Activated CD4-positive, alpha-beta T cell treated with anti-CD3 and anti-CD28 coated beads, Interleukin-2, amount 10 ng/mL, durations not matched to agents 7 days and 5 days (primary cell): Measurements from ENCODE around the gene CACYBP. TPM values are rescaled to one million over a fixed set of nuclear protein-coding genes. Genes with fewer than 3 reads are reported as not detected.

Source experiments
- CTCF ChIA-PET: fragments of 350-600 bp; sonication (Branson Sonifier 250); formaldehyde crosslinking; loops from one replicate; lab custom pipeline; 2021; ENCODE audit warnings: antibody characterized with exemption; lab: Charles Lee
- POLR2A ChIA-PET: fragments of 350-600 bp; sonication (Branson Sonifier 250); formaldehyde crosslinking; loops from one replicate; lab custom pipeline; 2021; ENCODE audit warnings: antibody characterized with exemption; lab: Charles Lee
- DNase-seq: peaks from one replicate; pipeline ENCODE4 v3.0.0-alpha.2; 2020
- H3K27ac Mint-ChIP-seq: one replicate; pipeline ENCODE4 v1.8.0; 2021; ENCODE audit warnings: mild to moderate bottlenecking, moderate library complexity, mixed read lengths
- H3K27me3 Mint-ChIP-seq: one replicate; pipeline ENCODE4 v1.8.0; 2021; ENCODE audit warnings: mixed read lengths
- H3K36me3 Mint-ChIP-seq: one replicate; pipeline ENCODE4 v1.8.0; 2021; ENCODE audit warnings: low read depth, mixed read lengths
- H3K4me1 Mint-ChIP-seq: one replicate; pipeline ENCODE4 v1.8.0; 2021; ENCODE audit warnings: mixed read lengths
- H3K4me3 Mint-ChIP-seq: one replicate; pipeline ENCODE4 v1.8.0; 2021; ENCODE audit warnings: mild to moderate bottlenecking, moderate library complexity, mixed read lengths
- H3K9me3 Mint-ChIP-seq: one replicate; pipeline ENCODE4 v1.8.0; 2021; ENCODE audit warnings: mixed read lengths
- total RNA-seq, 2 experiments: library from RNA; stranded (reverse); gene quantifications; one replicate each; pipeline ENCODE4 v1.2.3, GENCODE V29; 2021

CACYBP gene
- total RNA-seq, 2 experiments from 2014 or later: 198 to 207 TPM

DNA sequence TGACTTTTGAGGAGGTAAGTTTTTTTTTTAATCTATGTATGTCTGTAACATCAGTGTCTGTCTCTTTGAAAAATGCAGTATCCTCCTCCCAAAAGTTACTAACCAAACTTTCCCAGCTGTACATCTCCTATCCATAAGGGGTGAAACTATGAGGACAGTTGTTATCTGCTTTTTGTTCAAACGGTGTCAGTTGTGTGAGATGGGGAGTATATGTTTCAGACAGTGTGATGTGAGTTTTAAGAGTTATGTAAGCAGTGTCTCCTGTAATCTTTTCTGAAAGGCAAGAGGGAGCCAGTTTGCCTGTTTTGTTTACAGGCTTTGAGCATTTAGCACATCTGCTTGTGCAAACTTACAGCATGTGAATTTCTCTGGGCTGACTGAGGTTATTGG is 34.8 kb upstream of the CACYBP start:
- CTCF ChIA-PET: interaction anchor here (0.6 to 2.0 kb wide), 2 partner anchors 11 to 278 kb away, joined by 3 to 9 read pairs; no protein-coding TSS in a partner anchor
- peak; percentile 33 for DNase-seq

DNA sequence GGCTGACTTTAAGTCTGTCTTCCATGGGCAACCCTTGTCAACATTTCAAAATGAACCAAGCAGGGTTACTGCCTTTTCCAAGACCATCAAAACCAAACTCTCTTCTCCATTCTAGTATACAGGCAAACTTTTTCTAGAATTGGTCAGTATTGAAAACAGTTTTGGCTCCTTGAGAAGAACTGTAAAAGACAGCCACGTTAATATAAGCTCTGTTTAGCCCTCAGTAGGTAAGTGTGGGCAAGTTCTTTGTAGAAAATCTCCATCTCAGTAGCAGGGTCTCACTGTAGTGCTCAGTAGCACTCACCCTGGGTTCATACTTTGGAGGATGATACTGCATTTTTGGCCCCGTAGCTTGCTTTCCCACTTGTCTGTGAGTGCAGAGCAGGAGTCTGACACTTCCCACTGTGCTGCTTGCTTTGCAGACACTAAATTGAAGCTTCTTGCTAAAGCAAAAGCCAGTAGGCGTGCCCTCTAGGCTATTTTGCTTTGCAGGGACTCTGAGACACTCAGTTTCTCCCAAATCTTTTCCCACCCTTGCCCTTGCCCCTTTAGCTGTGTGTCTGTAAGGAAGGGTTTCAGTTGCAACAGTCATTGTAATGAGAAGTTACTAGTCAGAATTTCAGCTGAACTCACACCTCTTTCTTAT is 34.3 kb upstream of the CACYBP start:
- ChIA-PET POLR2A (interaction anchor here (3.1 kb wide), 1 partner anchor 34 kb away, joined by 10 read pairs; the partner anchor contains the start of gene CACYBP), CTCF (interaction anchor here (0.6 to 2.0 kb wide), 4 partner anchors 11 to 1872 kb away, joined by 3 to 9 read pairs (median 4); no protein-coding TSS in a partner anchor)
- H3K27ac Mint-ChIP-seq: peak overlapping the region; percentile 97
- H3K36me3 Mint-ChIP-seq: peaks cover 15% of the 10 kb centered on the region
- H3K9me3 Mint-ChIP-seq: no peaks in the 10 kb centered on the region
- DNase-seq: peak; percentile 22
- H3K4me1 Mint-ChIP-seq: peaks cover 70% of the 10 kb centered on the region
- peak overlapping the region; percentile 79 for H3K4me3 Mint-ChIP-seq
- no peaks in the 10 kb centered on the region for H3K27me3 Mint-ChIP-seq

More for the DNA sequence above, 34.8 kb upstream of the CACYBP start:
- POLR2A ChIA-PET: no interaction called here
- H3K4me3 Mint-ChIP-seq: peak overlapping the region; percentile 79
- peak overlapping the region; percentile 97 for H3K27ac Mint-ChIP-seq
- peaks cover 65% of the 10 kb centered on the region for H3K4me1 Mint-ChIP-seq
- H3K9me3 Mint-ChIP-seq: no peaks in the 10 kb centered on the region
- H3K36me3 Mint-ChIP-seq: peaks cover 10% of the 10 kb centered on the region
- no peaks in the 10 kb centered on the region for H3K27me3 Mint-ChIP-seq

DNA sequence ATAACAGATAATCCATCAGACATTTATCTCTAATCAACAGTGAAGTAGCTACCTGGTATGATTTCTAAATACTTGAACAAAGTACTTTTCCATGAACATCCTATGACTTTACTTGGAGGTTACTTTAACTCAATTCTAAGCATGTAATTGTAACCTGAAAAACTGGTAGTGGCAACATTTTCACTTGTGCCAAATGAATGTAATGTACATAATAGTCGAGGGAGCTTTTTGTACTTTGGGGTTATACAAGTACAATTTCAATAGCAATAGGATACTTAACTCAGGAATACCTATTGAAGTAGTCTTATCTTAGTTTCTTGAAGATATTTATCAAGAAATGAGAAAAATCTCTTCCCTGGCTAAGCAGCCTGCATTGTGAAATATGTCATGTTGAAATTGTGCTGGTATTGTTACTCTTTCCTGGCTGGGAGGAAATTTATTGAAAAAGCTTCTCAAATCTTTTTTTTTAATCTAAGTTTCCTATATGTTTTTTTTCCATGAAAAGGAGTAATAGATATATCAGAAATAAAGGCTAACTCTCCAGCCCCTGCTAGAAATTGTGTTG is 33.7 kb upstream of the CACYBP start:
- H3K4me1 Mint-ChIP-seq: peaks cover 71% of the 10 kb centered on the region
- peaks cover 14% of the 10 kb centered on the region for H3K36me3 Mint-ChIP-seq
- CTCF ChIA-PET: interaction anchor here (0.6 to 2.0 kb wide), 3 partner anchors 10 to 1871 kb away, joined by 3 to 9 read pairs (median 4); no protein-coding TSS in a partner anchor
- H3K4me3 Mint-ChIP-seq: peak overlapping the region; percentile 79
- H3K9me3 Mint-ChIP-seq: no peaks in the 10 kb centered on the region
- H3K27ac Mint-ChIP-seq: peak overlapping the region; percentile 97
- H3K27me3 Mint-ChIP-seq: no peaks in the 10 kb centered on the region
- POLR2A ChIA-PET: interaction anchor here (3.1 kb wide), 1 partner anchor 33 kb away, joined by 10 read pairs; the partner anchor contains the start of gene CACYBP
- no peak for DNase-seq

DNA sequence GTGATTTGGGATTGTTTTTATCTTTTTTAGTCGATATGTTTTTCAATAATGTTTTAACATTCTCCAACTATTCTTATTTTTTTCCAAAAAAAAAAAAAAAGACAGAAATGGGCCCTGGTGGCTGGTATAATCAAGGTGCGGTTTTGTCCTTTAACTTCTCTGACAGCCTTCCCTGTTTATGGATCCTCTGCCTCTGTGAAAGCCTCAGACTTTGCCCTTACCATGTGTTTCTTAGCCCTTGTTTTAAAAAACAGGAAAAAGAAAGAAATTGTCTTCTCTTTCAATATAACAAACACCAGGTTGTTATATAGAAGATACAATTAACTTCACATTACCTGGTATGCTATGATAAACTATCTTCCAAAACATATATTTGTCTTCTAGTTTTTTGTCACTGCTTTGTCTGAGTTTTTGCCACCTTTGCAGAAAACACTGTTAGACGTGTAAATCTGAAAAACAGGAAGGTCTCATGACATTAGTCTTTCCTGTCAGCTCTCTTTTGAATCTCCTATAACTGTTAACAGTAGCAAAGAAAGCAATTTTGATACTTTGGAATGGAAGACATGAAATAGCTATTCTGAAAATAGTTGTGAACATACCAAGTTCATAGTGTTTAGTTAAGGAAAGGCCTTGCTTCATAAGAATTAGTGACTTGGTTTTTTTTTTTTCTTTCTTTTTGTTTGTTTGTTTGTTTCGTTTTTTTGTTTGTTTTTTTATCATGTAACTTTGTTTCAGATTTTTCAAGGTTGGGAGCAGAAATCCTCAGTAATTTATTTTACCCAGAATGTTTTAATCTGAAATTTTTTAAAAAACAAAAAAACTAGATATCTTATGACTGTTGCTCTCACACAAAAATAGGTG is 31.7 kb upstream of the CACYBP start:
- Mint-ChIP-seq H3K27ac (peak overlapping the region; percentile 96), H3K36me3 (peaks cover 28% of the 10 kb centered on the region), H3K4me1 (peaks cover 85% of the 10 kb centered on the region), H3K9me3 (no peaks in the 10 kb centered on the region), H3K27me3 (no peaks in the 10 kb centered on the region), H3K4me3 (peak overlapping the region; percentile 63)
- no peak for DNase-seq
- CTCF ChIA-PET: interaction anchor here (0.6 to 1.9 kb wide), 4 partner anchors 14 to 823 kb away, joined by 3 to 5 read pairs (median 3); partner anchors contain the start of gene CACYBP
- POLR2A ChIA-PET: interaction anchor here (1.0 to 3.1 kb wide), 2 partner anchors 31 to 168 kb away, joined by 4 to 10 read pairs; partner anchors contain the start of gene CACYBP

DNA sequence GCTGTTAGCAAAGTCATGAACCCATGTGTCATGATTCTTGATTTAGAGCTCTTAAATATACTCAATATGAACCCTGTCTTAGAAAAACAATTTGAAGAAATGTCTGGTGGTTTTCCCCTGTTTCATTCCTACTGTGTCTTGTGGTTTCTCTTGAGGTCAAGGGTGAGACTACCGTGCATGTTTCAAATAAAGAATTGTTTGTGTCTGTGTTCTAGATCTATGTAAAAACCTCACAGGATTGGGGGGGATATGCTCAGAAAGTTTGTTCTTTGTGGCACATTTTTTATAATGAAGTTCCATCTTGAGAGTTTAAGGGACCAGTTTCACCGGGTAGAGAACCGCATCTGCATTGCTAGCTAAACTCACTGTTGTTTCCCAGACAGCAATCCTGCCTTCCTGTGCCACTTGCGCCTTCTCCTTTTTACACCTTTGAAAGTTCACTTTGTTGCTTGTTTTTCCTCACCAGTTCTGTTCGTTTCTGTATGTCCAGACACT is 30.9 kb upstream of the CACYBP start:
- Mint-ChIP-seq H3K27ac (peak overlapping the region; percentile 96), H3K27me3 (no peaks in the 10 kb centered on the region), H3K4me3 (peak overlapping the region; percentile 63), H3K36me3 (peaks cover 27% of the 10 kb centered on the region), H3K4me1 (peaks cover 79% of the 10 kb centered on the region), H3K9me3 (no peaks in the 10 kb centered on the region)
- peak; percentile 66 for DNase-seq
- POLR2A ChIA-PET: interaction anchor here (1.0 to 3.1 kb wide), 2 partner anchors 30 to 169 kb away, joined by 4 to 10 read pairs; partner anchors contain the start of gene CACYBP
- CTCF ChIA-PET: interaction anchor here (0.6 to 1.9 kb wide), 3 partner anchors 14 to 824 kb away, joined by 3 to 5 read pairs (median 3); partner anchors contain the start of gene CACYBP

DNA sequence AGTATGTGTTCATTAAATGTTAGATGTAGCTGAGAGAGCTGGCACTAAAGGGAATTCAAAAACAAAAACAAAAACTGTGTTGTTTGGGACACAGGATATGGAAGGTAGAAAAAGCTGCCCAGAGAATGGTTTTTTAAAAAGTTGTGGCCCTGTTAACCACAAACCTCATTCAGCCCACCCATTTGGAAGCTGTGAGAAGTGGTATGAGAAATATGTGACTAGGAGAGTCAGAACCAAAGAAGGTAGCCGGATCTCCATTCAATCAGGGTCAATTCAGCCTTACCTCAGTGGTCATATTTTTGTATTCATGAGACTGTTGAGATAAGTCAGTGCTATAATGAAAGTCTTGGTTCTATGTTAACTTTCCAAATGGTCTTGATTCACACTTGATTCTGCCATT is 29.8 kb upstream of the CACYBP start:
- Mint-ChIP-seq H3K36me3 (peaks cover 36% of the 10 kb centered on the region), H3K4me3 (peak overlapping the region; percentile 63), H3K4me1 (peaks cover 74% of the 10 kb centered on the region), H3K27me3 (no peaks in the 10 kb centered on the region), H3K9me3 (no peaks in the 10 kb centered on the region), H3K27ac (peak overlapping the region; percentile 96)
- POLR2A ChIA-PET: interaction anchor here (0.6 kb wide), 1 partner anchor 31 kb away, joined by 3 read pairs; no protein-coding TSS in a partner anchor
- DNase-seq: no peak
- CTCF ChIA-PET: interaction anchor here (1.0 kb wide), 1 partner anchor 29 kb away, joined by 3 read pairs; no protein-coding TSS in a partner anchor

DNA sequence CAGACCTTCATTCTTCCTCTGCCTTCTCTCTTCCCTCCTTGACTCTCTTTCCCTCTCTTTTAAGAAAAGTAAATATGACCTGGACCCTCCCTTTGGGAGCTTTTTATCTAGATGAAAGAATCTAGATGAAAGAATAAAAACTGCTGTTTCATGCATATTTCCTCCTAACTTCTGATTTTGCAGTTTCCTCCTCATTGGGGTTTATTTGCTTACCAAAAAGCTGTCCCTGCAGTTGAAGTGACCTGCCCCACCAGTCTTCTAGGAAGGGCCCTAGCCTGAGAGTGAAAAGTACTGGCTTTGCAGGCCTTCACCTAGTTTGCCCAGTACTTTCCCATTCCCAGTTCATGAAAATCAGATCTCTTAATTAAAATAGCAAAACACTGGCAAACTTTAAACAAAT is 28.3 kb upstream of the CACYBP start:
- POLR2A ChIA-PET: no interaction called here
- DNase-seq: no peak
- H3K4me1 Mint-ChIP-seq: peaks cover 70% of the 10 kb centered on the region
- CTCF ChIA-PET: interaction anchor here (0.6 to 1.1 kb wide), 2 partner anchors 11 to 42 kb away, joined by 3 read pairs; no protein-coding TSS in a partner anchor
- no peaks in the 10 kb centered on the region for H3K27me3 Mint-ChIP-seq
- peak overlapping the region; percentile 42 for H3K4me3 Mint-ChIP-seq
- H3K9me3 Mint-ChIP-seq: no peaks in the 10 kb centered on the region
- H3K36me3 Mint-ChIP-seq: peaks cover 51% of the 10 kb centered on the region
- H3K27ac Mint-ChIP-seq: peak overlapping the region; percentile 79

DNA sequence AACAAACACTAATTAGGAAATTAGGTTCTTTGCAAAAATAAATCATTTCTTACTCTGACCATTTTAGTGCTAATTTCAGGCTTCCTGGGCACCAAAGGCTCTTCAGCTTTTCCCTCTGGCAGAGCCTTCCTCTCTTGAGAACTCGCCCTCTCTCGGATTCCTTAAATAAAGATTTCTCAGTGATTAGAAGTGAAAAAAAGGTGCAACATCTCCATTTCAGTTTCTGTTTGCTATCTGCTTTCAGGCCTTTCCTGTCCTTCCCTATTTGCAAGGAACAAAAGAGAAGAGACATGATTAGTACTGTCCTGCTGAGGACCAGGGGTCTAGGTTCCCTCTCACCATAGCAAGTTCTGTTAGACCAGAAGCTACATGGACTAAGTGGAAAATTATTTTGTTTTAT is 27.8 kb upstream of the CACYBP start:
- H3K27ac Mint-ChIP-seq: peak overlapping the region; percentile 50

DNA sequence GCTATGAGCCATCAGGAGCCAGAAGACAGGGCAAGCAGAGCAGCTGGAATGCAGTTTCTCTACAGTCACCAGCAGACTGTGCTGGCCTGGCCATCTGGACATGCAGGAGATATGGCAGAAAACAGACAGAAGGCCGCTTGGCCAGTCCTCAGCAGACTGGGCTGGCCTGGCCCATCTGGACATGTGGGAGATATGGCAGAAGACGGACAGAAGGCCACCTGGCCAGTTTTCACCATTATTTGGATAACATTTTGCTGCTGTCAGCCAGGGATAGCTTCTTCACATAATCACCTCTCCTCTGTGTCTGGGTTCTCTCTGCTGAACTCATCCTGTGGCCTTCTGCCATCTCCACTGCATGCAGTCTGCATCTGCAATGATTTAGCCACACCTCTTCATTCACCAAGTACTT is 25.0 kb upstream of the CACYBP start:
- Mint-ChIP-seq H3K27ac (no peak overlapping the region), H3K9me3 (no peaks in the 10 kb centered on the region), H3K27me3 (no peaks in the 10 kb centered on the region), H3K36me3 (peaks cover 68% of the 10 kb centered on the region), H3K4me3 (no peak overlapping the region), H3K4me1 (peaks cover 53% of the 10 kb centered on the region)
- ChIA-PET CTCF (interaction anchor here (0.5 to 2.8 kb wide), 8 partner anchors 8 to 216 kb away, joined by 3 to 9 read pairs (median 4); partner anchors contain the start of gene CACYBP), POLR2A (no interaction called here)
- no peak for DNase-seq

More for the DNA sequence above, 27.8 kb upstream of the CACYBP start:
- peaks cover 55% of the 10 kb centered on the region for H3K36me3 Mint-ChIP-seq
- CTCF ChIA-PET: interaction anchor here (0.6 to 1.1 kb wide), 2 partner anchors 11 to 42 kb away, joined by 3 read pairs; no protein-coding TSS in a partner anchor
- no peaks in the 10 kb centered on the region for H3K9me3 Mint-ChIP-seq
- no peak for DNase-seq
- no peaks in the 10 kb centered on the region for H3K27me3 Mint-ChIP-seq
- H3K4me3 Mint-ChIP-seq: peak overlapping the region; percentile 11
- POLR2A ChIA-PET: no interaction called here
- peaks cover 72% of the 10 kb centered on the region for H3K4me1 Mint-ChIP-seq

DNA sequence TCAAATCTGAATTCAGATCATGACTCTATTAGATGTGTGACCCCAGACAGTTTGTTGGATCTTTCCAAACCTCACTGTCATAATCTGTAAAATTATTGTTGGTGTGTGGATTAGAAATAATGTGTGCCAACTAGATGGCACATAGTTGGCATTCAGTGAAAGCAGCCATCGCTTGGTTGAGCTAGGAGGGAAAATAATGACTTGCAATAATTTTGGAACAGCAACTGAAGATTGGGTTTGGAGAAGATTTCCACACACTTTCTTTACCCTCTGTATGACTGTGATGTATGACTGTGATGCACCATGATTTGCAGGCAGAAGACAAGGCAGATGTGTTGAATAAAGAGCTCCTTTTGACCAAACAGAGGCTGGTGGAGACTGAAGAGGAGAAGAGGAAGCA is 24.0 kb upstream of the CACYBP start:
- H3K27ac Mint-ChIP-seq: no peak overlapping the region
- POLR2A ChIA-PET: no interaction called here
- CTCF ChIA-PET: interaction anchor here (1.1 to 2.8 kb wide), 7 partner anchors 10 to 714 kb away, joined by 3 to 9 read pairs (median 5); partner anchors contain the start of gene CACYBP
- H3K9me3 Mint-ChIP-seq: no peaks in the 10 kb centered on the region
- DNase-seq: no peak
- H3K4me3 Mint-ChIP-seq: no peak overlapping the region
- peaks cover 51% of the 10 kb centered on the region for H3K4me1 Mint-ChIP-seq
- H3K36me3 Mint-ChIP-seq: peaks cover 67% of the 10 kb centered on the region
- no peaks in the 10 kb centered on the region for H3K27me3 Mint-ChIP-seq

DNA sequence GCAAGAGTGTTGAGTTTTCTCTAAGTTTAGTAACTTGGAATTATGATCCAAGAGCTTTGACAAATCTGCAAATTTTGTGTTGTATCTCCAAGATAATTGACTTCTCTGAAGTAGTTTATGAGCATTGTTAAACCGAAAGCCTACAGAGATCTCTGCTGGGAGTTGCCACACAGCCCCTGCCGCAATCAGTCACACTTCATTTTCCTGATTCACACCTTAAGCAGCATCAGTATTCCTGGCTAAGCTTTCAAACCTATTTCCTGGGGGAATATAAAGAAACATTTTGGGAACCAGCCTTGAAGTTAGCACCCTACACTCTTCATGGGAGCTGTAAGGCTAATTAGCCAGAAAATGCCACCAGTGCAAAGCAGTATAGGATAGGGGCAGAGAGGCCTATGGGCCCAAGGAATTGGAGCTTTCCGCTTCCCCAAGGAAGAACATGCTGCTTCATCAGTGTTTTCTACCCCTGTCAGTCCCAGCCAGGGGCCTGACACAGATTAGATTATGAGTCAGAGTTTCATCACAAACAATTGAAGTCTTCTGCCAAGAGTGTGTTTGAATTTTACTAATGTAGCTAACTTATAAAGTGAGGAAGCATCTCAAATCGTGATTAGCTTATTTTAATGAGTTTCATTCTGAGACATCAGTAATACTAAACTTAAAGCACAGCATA is 23.2 kb upstream of the CACYBP start:
- Mint-ChIP-seq H3K27ac (no peak overlapping the region), H3K27me3 (no peaks in the 10 kb centered on the region), H3K36me3 (peaks cover 69% of the 10 kb centered on the region)

More for the DNA sequence above, 23.2 kb upstream of the CACYBP start:
- ChIA-PET CTCF (interaction anchor here (1.3 to 2.8 kb wide), 4 partner anchors 11 to 714 kb away, joined by 3 to 9 read pairs (median 5); partner anchors contain the start of gene CACYBP), POLR2A (no interaction called here)
- no peaks in the 10 kb centered on the region for H3K9me3 Mint-ChIP-seq
- peaks cover 47% of the 10 kb centered on the region for H3K4me1 Mint-ChIP-seq
- H3K4me3 Mint-ChIP-seq: no peak overlapping the region
- no peak for DNase-seq
